Limb (tissue), 2 donors: Measurements from ENCODE around the gene CLTCL1.
"Not testable (repeated sequence)": the region's sequence is repeated elsewhere in the genome, so short reads cannot be mapped to it uniquely, and the experiment has no call there.

Experiments used
- DNase-seq, 2 donors: peaks; one replicate each; pipeline ENCODE4 v3.0.0-alpha.2; 2016; ENCODE audit errors: extremely low spot score in 2 of 2

The CLTCL1 gene

GRCh38 chr22:19290400-19291217 lies 910 bp downstream of the CLTCL1 start:
- DNase-seq = no peak

GRCh38 chr22:19289475-19290161 lies 1.9 kb downstream of the CLTCL1 start:
- no peak for DNase-seq

DNA sequence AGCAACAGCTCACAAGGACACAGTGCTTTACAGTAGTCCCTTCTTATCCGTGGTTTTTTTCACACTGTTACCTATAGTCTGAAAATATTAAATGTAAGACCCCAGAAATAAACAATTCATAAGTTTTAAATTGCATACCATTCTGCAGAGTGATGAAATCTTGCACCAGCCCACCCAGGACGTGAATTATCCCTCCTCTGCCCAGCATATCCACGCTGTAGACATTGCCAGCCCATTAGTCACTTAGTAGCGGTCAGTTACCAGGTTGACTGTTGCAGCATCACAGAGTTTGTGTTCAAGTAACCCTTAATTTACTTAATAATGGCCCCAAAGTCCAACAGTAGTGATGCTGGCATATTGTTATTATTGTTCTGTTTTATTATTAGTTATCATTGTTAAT lies 3.6 kb downstream of the CLTCL1 start:
- DNase-seq = no peak

DNA sequence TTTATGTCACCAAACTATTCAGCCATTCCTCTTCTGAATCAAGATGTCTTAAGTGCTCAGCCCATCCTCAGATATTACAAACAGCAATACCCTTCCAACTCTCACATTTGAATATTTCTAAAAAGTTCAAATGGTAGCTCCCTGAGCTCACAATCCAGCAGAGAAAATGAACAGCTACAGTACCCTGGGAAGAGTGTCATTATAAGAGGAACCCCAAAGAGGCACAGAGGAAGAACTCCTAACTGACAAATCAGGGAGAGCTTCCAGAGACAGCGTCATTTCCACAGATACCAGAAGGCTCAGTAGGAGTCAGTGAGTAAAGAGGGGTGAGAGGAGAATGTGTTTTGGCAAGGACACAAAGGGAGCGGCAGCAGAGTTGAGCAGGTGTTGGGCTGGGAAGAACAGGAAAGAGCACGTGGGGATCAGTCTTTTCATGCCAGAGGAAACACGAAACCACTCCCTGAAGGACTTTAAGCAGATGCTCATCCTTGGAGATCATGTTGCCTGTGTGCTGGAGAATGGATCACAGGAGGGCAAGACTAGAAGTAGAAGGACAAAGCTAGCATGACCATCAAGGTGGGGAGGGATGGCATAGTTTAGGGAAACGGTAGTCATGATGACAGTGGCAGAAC lies 4.3 kb downstream of the CLTCL1 start:
- peak; percentile 42 to 59 for DNase-seq

DNA sequence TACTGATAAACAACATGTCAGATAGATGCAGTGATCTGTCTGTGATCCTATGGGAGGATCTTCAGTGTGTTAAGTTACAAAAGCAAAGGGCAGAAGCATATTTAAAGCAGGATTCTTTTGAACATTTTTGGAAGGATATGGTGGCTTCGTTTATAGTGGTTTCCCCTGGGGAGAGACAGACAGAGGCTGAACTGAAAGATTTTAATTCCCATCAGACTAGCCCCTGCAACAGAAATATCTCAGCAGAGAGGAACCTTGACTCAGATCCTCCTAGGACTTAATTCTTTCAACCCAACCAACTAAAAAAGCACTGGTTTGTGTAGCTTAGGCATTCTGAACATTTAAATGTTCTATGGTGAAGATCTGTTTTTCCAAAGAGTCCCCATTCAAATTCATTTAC lies 5.7 kb downstream of the CLTCL1 start:
- DNase-seq = no peak

DNA sequence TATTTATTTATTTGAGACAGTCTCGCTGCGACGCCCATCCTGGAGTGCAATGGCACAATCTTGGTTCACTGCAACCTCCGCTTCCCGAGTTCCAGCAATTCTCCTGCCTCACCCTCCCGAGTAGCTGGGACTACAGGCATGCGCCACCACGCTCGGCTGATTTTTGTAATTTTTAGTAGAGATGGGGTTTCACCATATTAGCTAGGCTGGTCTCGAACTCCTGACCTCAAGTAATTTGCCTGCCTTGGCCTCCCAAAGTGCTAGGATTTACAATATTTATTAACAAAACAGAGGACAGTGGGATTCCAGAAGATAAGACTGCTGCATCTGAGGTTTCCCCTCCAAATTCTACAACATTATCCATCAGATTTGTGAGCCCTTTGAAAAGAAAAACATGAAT lies 12.4 kb downstream of the CLTCL1 start:
- DNase-seq = not testable (repeated sequence)

- no peak for DNase-seq
Measured at GRCh38 chr22:19277785-19278184, 13.7 kb downstream of the CLTCL1 start.

- no peak for DNase-seq
Measured at GRCh38 chr22:19275919-19276600, 15.5 kb downstream of the CLTCL1 start.

DNA sequence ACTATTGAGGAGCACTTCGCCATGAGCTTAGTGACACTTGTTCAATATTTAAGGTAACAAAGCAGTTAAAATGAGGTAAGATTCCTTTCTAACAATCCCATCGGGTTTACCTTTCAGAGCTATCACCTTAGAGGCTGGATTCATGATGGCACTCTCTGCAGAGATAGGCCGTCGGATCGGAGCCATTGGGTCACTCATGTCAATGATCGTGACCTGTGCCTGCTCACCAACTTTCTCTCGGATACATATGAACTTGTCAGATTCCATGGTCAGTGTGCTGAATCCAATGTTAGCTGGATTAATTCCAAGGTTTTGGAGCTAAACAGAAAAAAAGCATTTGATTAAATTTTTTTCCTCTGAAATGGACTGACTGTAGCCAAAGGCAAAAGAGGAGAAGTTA lies 16.0 kb downstream of the CLTCL1 start:
- no peak for DNase-seq

DNA sequence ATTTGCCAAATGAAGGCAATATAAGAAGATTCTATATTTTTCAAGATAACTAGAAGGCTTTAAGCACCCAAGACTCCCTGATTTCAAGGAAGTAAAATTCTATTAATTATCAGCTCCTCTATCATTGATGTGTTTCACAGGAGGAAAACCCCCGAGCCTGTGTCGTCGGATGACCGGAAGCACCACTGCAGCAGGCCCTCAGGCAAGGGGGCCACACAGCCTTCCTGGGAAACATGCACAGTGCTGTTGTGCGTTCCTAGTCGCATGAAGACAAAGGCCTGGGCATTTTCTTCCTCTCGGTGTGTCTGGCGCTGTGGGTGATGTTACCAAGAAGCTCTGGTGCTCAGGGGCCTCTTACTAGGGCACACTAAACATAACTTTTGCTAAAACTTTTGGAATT lies 16.4 kb downstream of the CLTCL1 start:
- no peak for DNase-seq

- DNase-seq = no peak
Measured at GRCh38 chr22:19271856-19272535, 19.5 kb downstream of the CLTCL1 start.

DNA sequence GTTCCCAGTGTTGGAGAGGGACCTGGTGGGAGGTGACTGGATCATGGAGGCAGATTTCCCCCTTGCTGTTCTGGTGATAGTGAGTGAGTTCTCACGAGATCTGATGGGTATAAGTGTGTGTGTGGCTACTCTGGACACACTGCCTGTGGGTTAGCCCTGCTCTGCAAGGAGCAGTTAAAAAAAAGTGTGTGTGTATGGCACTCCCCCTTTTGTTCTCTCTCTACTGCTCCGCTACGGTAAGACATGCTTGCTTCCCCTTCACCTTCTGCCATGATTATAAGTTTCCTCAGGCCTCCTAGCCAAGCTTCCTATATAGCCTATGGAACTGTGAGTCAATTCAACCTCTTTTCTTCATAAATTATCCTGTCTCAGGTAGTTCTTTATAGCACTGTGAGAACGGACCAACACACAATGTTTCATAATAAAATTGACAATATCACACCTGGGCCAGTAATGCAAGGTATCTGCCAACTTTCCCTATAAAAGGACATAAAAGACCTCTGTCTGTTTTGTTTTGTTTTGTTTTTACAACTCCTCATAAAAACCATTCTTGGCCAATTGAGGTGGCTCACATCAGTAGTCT lies 20.2 kb downstream of the CLTCL1 start:
- no peak for DNase-seq

- no peak for DNase-seq
Measured at GRCh38 chr22:19270873-19271272, 20.6 kb downstream of the CLTCL1 start.

DNA sequence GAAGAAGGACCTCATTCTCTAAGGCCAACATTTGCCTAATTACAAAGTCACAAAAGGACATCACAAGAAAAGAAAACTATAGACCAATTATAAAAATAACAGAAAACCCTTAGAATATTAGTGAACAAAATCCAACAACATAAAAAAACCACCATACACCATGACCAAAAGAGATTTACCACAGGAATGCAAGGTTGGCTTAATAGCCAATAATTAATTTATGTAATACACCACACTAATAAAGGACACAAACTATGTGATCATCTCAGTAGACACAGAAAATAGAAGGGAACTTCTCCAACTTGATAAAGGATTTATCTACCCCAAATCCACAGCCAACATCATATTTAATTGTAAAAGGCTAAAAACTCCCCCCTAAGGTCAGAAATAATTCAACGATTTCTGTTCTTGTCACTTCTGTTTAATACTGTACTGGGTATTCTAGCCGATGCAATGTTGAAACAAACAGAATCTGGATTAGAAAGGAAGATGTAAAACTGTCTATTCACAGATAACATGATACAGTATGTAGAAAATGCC lies 24.9 kb downstream of the CLTCL1 start:
- no peak for DNase-seq

GRCh38 chr22:19265779-19266178 lies 25.7 kb downstream of the CLTCL1 start:
- no peak for DNase-seq

GRCh38 chr22:19260804-19261203 lies 30.7 kb downstream of the CLTCL1 start:
- DNase-seq = no peak

DNA sequence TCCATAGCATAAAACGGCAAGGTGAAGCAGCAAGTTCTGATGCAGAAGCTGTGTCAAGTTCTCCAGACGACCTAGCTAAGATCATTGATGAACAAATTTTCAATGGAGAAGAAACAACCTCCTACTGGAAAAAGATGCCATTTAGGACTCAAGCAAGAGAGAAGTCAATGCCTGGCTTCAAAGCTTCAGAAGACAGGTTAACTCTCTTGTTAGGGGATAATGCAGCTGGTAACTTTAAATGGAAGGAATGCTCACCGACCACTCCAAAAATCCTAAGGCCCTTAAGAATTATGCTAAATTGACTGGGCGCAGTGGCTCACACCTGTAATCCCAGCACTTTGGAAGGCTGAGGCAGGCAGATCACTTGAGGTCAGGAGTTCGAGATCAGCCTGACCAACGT lies 31.3 kb downstream of the CLTCL1 start:
- no peak for DNase-seq

- not testable (repeated sequence) for DNase-seq
Measured at GRCh38 chr22:19258968-19259288, 32.6 kb downstream of the CLTCL1 start.

GRCh38 chr22:19258371-19258770 lies 33.1 kb downstream of the CLTCL1 start:
- no peak for DNase-seq

DNA sequence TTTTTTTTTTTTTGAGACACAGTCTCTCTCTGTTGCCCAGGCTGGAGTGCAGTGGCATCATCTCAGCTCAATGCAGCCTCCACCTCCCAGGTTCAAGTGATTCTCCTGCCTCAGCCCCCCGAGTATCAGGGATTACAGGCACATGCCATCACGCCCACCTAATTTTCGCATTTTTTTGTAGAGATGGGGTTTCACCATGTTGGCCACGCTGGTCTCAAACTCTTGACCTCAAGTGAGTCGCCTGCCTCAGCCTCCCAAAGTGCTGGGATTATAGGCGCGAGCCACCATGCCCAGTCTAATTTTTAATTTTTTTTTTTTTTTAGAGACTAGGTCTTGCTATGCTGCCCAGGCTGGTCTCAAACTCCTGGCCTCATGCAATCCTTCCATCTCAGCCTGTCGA lies 35.2 kb downstream of the CLTCL1 start:
- not testable (repeated sequence) for DNase-seq

GRCh38 chr22:19253143-19253542 lies 38.4 kb downstream of the CLTCL1 start:
- DNase-seq = no peak
